T-helper 2 cell treated with Interferon-gamma antibody and Interleukin-4, amounts not matched to agents 100 ng/mL and 5 ng/mL, for 36 hours (primary cell): Measurements from ENCODE around the gene BCAS1. TPM values are rescaled to one million over a fixed set of nuclear protein-coding genes. Genes with fewer than 3 reads are reported as not detected.

ENCODE experiments used
- intact Hi-C: fragments of 100-400 bp; cut with micrococcal nuclease; formaldehyde crosslinking; loops from one replicate; pipeline ENCODE4 v1.15.1; 2023
- total RNA-seq: library from RNA; stranded (reverse); gene quantifications from 2 replicates; pipeline ENCODE4 v1.2.3, GENCODE V29; 2022

The BCAS1 gene, protein sequence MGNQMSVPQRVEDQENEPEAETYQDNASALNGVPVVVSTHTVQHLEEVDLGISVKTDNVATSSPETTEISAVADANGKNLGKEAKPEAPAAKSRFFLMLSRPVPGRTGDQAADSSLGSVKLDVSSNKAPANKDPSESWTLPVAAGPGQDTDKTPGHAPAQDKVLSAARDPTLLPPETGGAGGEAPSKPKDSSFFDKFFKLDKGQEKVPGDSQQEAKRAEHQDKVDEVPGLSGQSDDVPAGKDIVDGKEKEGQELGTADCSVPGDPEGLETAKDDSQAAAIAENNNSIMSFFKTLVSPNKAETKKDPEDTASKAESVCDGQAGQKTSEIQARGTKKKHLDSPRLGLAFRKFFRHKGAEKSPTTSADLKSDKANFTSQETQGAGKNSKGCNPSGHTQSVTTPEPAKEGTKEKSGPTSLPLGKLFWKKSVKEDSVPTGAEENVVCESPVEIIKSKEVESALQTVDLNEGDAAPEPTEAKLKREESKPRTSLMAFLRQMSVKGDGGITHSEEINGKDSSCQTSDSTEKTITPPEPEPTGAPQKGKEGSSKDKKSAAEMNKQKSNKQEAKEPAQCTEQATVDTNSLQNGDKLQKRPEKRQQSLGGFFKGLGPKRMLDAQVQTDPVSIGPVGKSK
- total RNA-seq: not detected in 2 replicates

GRCh38 chr20:54070187-54070987 lies at the start of gene BCAS1:
Gene BCAS1 (minus strand): TSS chr20:54070594. CDS start chr20:54058718, 11,876 bp downstream.
- intact Hi-C loops: no loop called here

GRCh38 chr20:54119744-54120143 lies 49.4 kb upstream of the BCAS1 start:
- intact Hi-C loops: no loop called here

GRCh38 chr20:54118220-54119001 lies 48.0 kb upstream of the BCAS1 start:
- intact Hi-C loops: no loop called here

GRCh38 chr20:54116550-54117235 lies 46.3 kb upstream of the BCAS1 start:
- intact Hi-C loops: no loop called here

DNA sequence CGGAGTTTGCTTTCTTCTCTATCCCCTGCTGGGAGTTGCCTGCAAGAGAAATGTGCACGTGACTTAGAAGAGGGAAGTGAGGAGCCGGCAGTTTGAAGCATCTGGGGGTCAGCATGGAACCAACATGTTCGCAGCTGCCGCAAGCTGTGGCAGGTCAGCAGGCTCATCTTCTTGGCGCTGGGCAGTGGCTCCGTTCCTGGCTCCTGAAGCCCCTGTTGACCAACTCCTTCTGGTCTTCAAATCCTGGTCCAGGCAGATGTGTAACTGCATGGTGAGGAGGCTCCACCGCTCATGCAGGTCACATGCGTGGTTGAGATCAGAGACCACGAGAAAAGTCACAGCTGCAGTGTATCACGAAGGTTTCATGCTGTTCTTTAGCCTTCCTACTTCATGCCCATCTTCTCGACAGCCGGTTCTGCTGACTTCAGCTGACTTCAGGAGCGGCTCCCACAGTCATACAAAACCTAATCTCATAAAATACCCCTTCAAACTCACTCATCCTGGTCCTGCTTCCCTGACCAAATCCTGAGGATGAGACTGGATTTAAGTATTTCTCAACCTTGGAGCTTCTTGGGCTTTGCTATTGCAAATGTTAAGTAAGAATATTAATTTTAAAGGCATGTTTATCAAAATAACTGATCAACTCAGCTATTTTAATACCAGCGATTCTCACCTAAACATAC lies 44.9 kb upstream of the BCAS1 start:
- intact Hi-C loops: no loop called here

- intact Hi-C loops: no loop called here
These were observed 43.7 kb upstream of the BCAS1 start for GRCh38 chr20:54114109-54114508.

DNA sequence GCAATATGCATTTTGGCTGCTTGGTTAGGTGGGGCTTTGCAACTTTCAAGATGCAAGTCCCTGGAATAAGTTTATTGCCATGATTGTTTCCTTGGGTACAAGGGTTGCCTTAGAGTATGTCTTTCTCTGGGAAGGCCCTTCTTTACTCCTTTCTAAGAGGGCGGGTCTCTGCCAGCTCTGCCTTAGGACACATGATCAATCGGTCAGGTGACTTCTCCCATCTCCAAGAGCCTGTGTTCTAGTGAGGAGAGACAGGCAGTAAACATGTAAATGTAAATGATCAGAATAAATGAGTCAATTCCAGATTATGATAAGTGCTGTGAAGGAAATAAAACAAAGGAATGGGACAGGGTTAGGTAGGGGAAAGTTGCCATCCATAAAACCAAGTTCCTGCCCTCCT lies 43.2 kb upstream of the BCAS1 start:
- intact Hi-C loops: no loop called here

GRCh38 chr20:54112221-54112884 lies 42.0 kb upstream of the BCAS1 start:
- intact Hi-C loops: no loop called here

DNA sequence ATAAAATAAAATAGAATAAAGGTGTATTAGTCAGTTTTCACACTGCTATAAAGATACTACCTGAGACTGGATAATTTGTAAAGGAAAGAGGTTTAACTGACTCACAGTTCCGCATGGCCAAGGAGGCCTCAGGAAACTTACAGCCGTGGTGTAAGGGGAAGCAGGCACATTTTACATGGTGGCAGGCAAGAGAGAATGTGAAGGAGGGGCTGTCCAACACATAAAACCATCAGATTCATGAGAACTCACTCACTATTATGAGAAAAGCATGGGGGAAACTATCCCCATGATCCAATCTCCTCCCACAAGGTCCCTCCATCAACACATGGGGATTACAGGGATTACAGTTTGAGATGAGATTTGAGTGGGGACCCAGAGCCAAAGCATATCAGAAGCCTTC lies 41.1 kb upstream of the BCAS1 start:
- intact Hi-C loops: no loop called here

DNA sequence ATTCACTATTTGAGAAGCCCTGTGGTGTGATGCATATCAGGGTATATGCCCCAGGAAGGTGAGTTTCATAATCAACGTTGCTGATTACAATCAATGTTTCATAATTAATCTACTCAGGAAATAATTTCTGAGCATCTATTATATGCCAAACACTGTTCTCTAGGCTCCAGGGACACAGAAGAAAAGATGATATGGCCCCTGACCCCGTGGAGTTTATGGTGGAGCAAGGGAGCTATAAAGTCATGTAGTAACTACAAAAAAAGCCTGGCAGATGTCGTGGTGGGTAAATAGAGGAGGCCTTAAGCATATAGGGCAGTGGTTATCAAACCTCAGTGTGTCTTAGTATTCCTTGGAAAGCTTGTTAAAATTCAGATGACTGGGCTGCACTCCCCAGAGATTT lies 40.1 kb upstream of the BCAS1 start:
- intact Hi-C loops: no loop called here

- intact Hi-C loops: no loop called here
These were observed 39.6 kb upstream of the BCAS1 start for GRCh38 chr20:54110041-54110440.

DNA sequence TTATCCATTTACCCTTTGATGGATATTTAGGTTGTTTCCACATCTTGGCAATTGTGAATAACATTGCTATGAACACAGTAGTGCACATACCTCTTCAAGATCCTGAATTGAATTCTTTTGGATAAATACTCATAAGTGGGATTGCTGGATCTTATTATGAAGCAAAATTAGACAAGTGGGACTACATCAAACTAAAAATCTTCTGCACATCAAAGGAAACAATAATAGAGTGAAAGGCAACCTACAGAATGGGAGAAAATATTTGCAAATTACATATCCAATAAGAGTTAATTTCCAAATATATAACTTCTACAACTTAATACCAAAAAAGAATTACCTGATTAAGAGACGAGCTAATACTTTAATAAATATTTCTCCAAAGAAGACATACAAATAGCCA lies 38.4 kb upstream of the BCAS1 start:
- intact Hi-C loops: no loop called here

- intact Hi-C loops: no loop called here
These were observed 37.9 kb upstream of the BCAS1 start for GRCh38 chr20:54108326-54108642.

GRCh38 chr20:54107600-54108325 lies 37.4 kb upstream of the BCAS1 start:
- intact Hi-C loops: no loop called here

GRCh38 chr20:54107181-54107580 lies 36.8 kb upstream of the BCAS1 start:
- intact Hi-C loops: no loop called here

DNA sequence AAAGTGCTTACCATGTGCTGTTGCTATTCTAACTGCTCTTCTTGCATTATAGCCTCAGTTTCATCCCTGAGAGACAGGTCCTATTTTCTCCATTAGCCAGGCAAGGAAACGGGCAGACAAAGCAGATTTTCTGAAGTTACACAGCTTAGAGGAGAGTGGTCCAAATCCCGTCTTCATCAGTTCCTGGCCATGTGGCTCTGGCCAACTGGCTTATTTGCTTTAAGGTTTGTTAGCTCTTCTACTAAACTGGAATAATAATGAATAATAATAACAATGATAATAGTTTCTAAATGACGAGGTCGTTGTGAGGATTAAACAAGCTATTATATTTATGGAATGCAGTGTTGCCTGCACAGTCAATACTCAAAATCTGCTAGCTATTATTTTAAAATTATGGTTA lies 35.8 kb upstream of the BCAS1 start:
- intact Hi-C loops: no loop called here

DNA sequence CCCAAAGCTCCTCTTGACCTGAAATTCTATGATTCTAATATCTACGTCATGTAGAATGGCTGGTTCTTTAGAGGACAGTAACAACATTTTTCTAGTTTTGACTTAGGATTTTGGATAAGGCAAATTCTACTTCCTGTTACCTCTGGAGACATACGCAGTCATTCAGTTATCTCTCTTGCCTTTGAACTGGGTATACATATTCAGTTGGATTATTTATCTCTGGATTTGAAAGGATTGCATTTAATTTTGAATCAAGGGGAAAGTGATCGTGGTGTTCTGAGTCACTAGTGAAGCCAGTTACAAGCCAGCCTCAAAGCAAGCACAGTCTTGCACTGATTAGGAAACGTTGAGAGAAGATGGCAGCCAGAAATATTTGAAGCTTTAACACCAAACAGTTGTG lies 35.3 kb upstream of the BCAS1 start:
- intact Hi-C loops: no loop called here

DNA sequence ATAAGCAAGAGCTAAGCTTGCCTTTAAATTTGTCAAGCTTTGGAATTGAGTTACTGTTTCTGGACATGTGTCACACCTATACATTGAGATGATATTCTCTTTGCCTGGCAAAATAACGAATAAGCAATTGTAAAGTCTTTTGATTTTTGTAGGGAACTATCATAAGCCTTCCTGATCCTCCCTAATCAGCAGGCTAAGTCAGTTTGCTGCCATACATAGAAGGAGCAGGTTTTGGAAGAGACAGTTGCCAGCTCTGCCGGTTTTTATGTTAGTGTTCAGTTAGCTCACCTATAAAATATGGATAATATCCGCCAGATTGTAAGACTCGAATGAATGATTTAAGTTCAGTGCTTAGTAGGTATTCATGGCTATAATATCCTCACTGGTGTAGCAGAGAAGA lies 34.4 kb upstream of the BCAS1 start:
- intact Hi-C loops: no loop called here
